H1 (cell line): ENCODE measurements around the gene ERICH6. TPM values are rescaled to one million over a fixed set of nuclear protein-coding genes. Genes with fewer than 3 reads are reported as not detected.

Experiments used
- CTCF ChIA-PET: fragments of 300-600 bp; sonication (Branson Sonifier 250); formaldehyde crosslinking; loops from one replicate; lab custom pipeline; 2021; ENCODE audit not compliant: partially characterized antibody; lab: Charles Lee
- POLR2A ChIA-PET: fragments of 300-600 bp; sonication (Branson Sonifier 250); formaldehyde crosslinking; loops from one replicate; lab custom pipeline; 2021; ENCODE audit warnings: inconsistent platforms; ENCODE audit not compliant: partially characterized antibody; lab: Charles Lee
- DNase-seq, 2 experiments: peaks; one replicate each; pipeline versions ENCODE4 v3.0.0 to v3.0.0-alpha.2; 2010 to 2022; ENCODE audit warnings: low spot score in 2 of 2, low read depth in 1 of 2, mixed read lengths in 1 of 2
- FAIRE-seq: peaks from 2 replicates; lab custom pipeline; 2011; peaks lifted over from hg19 to GRCh38; lab: Jason Lieb, UNC
- H2AFZ ChIP-seq: 2 replicates; pipeline ENCODE4 v1.8.1; 2012; ENCODE audit warnings: low read length, inconsistent platforms
- H2AK5ac ChIP-seq: 2 replicates; pipeline ENCODE4 v1.6.1; 2013; ENCODE audit warnings: low read depth, low read length
- H2BK120ac ChIP-seq: replicated peaks from 2 replicates; pipeline ENCODE3; 2013; ENCODE audit warnings: low read depth, low read length, inconsistent platforms
- H2BK12ac ChIP-seq: 2 replicates; pipeline ENCODE4 v1.6.1; 2013; ENCODE audit warnings: low read depth, low read length
- H2BK15ac ChIP-seq: 2 replicates; pipeline ENCODE4 v1.6.1; 2013; ENCODE audit warnings: low read length
- H2BK20ac ChIP-seq: 2 replicates; pipeline ENCODE4 v1.6.1; 2013; ENCODE audit warnings: low read length
- H2BK5ac ChIP-seq: 2 replicates; pipeline ENCODE4 v1.6.1; 2013; ENCODE audit warnings: low read depth, low read length
- H3K14ac ChIP-seq: 2 replicates; pipeline ENCODE4 v1.6.1; 2013; ENCODE audit warnings: inconsistent platforms; ENCODE audit not compliant: insufficient read length
- H3K18ac ChIP-seq: 2 replicates; pipeline ENCODE4 v1.6.1; 2013; ENCODE audit warnings: low read length; ENCODE audit errors: extremely low read depth
- H3K23ac ChIP-seq: 2 replicates; pipeline ENCODE4 v1.6.1; 2013; ENCODE audit warnings: inconsistent platforms; ENCODE audit not compliant: insufficient read length
- H3K23me2 ChIP-seq: 2 replicates; pipeline ENCODE4 v1.6.1; 2013; ENCODE audit warnings: low read depth, low read length
- H3K27ac ChIP-seq: 2 replicates; pipeline ENCODE4 v1.6.1; 2011; ENCODE audit warnings: low read depth, low read length, inconsistent platforms
- H3K27me3 ChIP-seq, 4 experiments: replicated peaks in 1 of 4; 1 replicate in 1 of 4; 2 replicates in 3 of 4; pipeline versions ENCODE4 v1.6.1 to v1.8.1; 2011 to 2013; ENCODE audit warnings: low read length in 3 of 4, mild to moderate bottlenecking in 3 of 4, inconsistent platforms in 2 of 4, mixed read lengths in 2 of 4, moderate library complexity in 1 of 4; ENCODE audit not compliant: control insufficient read depth in 3 of 4, insufficient read depth in 3 of 4; ENCODE audit errors: extremely low read depth in 1 of 4
- H3K36me3 ChIP-seq, 4 experiments: 2 replicates each; pipeline versions ENCODE4 v1.6.1 to v1.8.1; 2011 to 2013; ENCODE audit warnings: mild to moderate bottlenecking in 4 of 4, low read length in 3 of 4, moderate library complexity in 2 of 4, control low read depth in 1 of 4, inconsistent platforms in 1 of 4; ENCODE audit not compliant: insufficient read depth in 4 of 4, control insufficient read depth in 2 of 4
- H3K4ac ChIP-seq: replicated peaks from 2 replicates; pipeline ENCODE3; 2013; ENCODE audit warnings: low read length, low read depth, mixed read lengths, inconsistent platforms; ENCODE audit not compliant: insufficient read length
- H3K4me1 ChIP-seq, 4 experiments: replicated peaks in 1 of 4; 1 replicate in 1 of 4; 2 replicates in 3 of 4; pipeline versions ENCODE4 v1.6.1 to v1.8.1; 2011 to 2013; ENCODE audit warnings: low read length in 3 of 4, inconsistent platforms in 2 of 4, mixed read lengths in 1 of 4; ENCODE audit not compliant: insufficient read depth in 4 of 4, control insufficient read depth in 3 of 4
- H3K4me2 ChIP-seq, 2 experiments: 2 replicates each; pipeline versions ENCODE4 v1.6.1 to v1.8.1; 2011 to 2013; ENCODE audit warnings: low read depth in 2 of 2, low read length in 2 of 2, control low read depth in 1 of 2, inconsistent platforms in 1 of 2, mild to moderate bottlenecking in 1 of 2; ENCODE audit not compliant: insufficient read depth in 1 of 2
- H3K4me3 ChIP-seq, 4 experiments: fragments of 200-600, 300-600 bp in 1 of 4; sonication (generic), shearing (Covaris generic), sonication (Bioruptor Twin) in 1 of 4; 2 replicates each; pipeline versions ENCODE4 v1.5.1 to v1.8.1; 2011 to 2016; ENCODE audit warnings: low read length in 4 of 4, low read depth in 3 of 4, control low read depth in 2 of 4, inconsistent platforms in 2 of 4, mild to moderate bottlenecking in 2 of 4, mixed read lengths in 1 of 4, moderate library complexity in 1 of 4; ENCODE audit not compliant: insufficient read depth in 2 of 4; ENCODE audit errors: extremely low read depth in 1 of 4
- H3K56ac ChIP-seq: replicated peaks from 2 replicates; pipeline ENCODE3; 2013; ENCODE audit warnings: low read depth, mild to moderate bottlenecking, mixed read lengths, low read length, inconsistent platforms; ENCODE audit not compliant: insufficient read length
- H3K79me1 ChIP-seq: 2 replicates; pipeline ENCODE4 v1.6.1; 2013; ENCODE audit warnings: low read depth, low read length, control low read depth
- H3K79me2 ChIP-seq, 2 experiments: 2 replicates each; pipeline versions ENCODE4 v1.6.1 to v1.8.1; 2012 to 2013; ENCODE audit warnings: low read length in 2 of 2, mild to moderate bottlenecking in 2 of 2, inconsistent platforms in 1 of 2; ENCODE audit not compliant: insufficient read depth in 2 of 2, control insufficient read depth in 1 of 2
- H3K9ac ChIP-seq, 4 experiments: replicated peaks in 1 of 4; 1 replicate in 1 of 4; 2 replicates in 3 of 4; pipeline versions ENCODE4 v1.6.1 to v1.8.1; 2011 to 2013; ENCODE audit warnings: low read depth in 3 of 4, low read length in 3 of 4, control low read depth in 2 of 4, mild to moderate bottlenecking in 2 of 4, moderate library complexity in 2 of 4, inconsistent platforms in 1 of 4; ENCODE audit errors: extremely low read depth in 1 of 4
- H3K9me3 ChIP-seq, 2 experiments: 2 replicates each; pipeline versions ENCODE4 v1.6.1 to v1.8.1; 2012 to 2013; ENCODE audit warnings: mild to moderate bottlenecking in 2 of 2, moderate library complexity in 2 of 2, control low read depth in 1 of 2, inconsistent platforms in 1 of 2, low read depth in 1 of 2, low read length in 1 of 2, mixed read lengths in 1 of 2; ENCODE audit not compliant: insufficient read depth in 2 of 2
- H4K20me1 ChIP-seq, 2 experiments: replicated peaks in 1 of 2; 2 replicates each; pipeline versions ENCODE3 to v1.8.1; 2011 to 2013; ENCODE audit warnings: inconsistent platforms in 2 of 2, low read length in 2 of 2, mild to moderate bottlenecking in 1 of 2; ENCODE audit not compliant: insufficient read depth in 2 of 2, control insufficient read depth in 1 of 2
- H4K5ac ChIP-seq: 2 replicates; pipeline ENCODE4 v1.6.1; 2013; ENCODE audit warnings: low read length, low read depth, mixed read lengths, inconsistent platforms; ENCODE audit not compliant: insufficient read length
- H4K8ac ChIP-seq: 2 replicates; pipeline ENCODE4 v1.8.0; 2013; ENCODE audit warnings: mild to moderate bottlenecking, moderate library complexity, low read length, inconsistent platforms; ENCODE audit not compliant: insufficient read depth; ENCODE audit errors: extremely low read depth
- H4K91ac ChIP-seq: replicated peaks from 2 replicates; pipeline ENCODE3; 2013; ENCODE audit warnings: low read length, mixed read lengths, inconsistent platforms; ENCODE audit not compliant: insufficient read length
- EZH2 ChIP-seq: fragments of 200-600 bp; sonication (generic); IDR thresholded peaks from 2 replicates; pipeline ENCODE4 v1.7.1; 2012; ENCODE audit warnings: low read depth, mild to moderate bottlenecking, moderate library complexity, low read length, inconsistent platforms; ENCODE audit not compliant: severe bottlenecking
- JUN ChIP-seq: IDR thresholded peaks from 2 replicates; pipeline ENCODE4 v1.6.1; 2011; ENCODE audit warnings: low read depth, mild to moderate bottlenecking, improper control_type of control experiment, low read length
- SUZ12 ChIP-seq: fragments of 200-600 bp; sonication (generic); IDR thresholded peaks from 2 replicates; pipeline ENCODE4 v1.6.1; 2012; ENCODE audit warnings: mild to moderate bottlenecking, inconsistent platforms, low read length, moderate library complexity, mixed read lengths
- ZNF274 ChIP-seq: IDR thresholded peaks from 2 replicates; pipeline ENCODE4 v1.7.0; 2012; ENCODE audit warnings: low read length, borderline replicate concordance; ENCODE audit errors: extremely low read depth
- WGBS, 2 experiments: shearing (Covaris generic) in 1 of 2; methylation state at CpG; one replicate each; pipeline versions ENCODE4 v1.1.6 to v1.1.7; 2013 to 2015; ENCODE audit warnings: low lambda C conversion rate in 2 of 2, mixed read lengths in 2 of 2, inconsistent platforms in 1 of 2, low coverage in 1 of 2, missing lambda C conversion rate in 1 of 2; ENCODE audit not compliant: insufficient replicate concordance in 2 of 2, insufficient coverage in 1 of 2, insufficient read length in 1 of 2; ENCODE audit errors: extremely low coverage in 1 of 2, missing lambda C conversion rate in 1 of 2; 5-methylcytosine and 5-hydroxymethylcytosine counted together
- polyA plus RNA-seq, 7 experiments: library from polyadenylated mRNA; depleted of rRNA in 3 of 7; stranded (reverse) in 5 of 7; unstranded in 2 of 7; fragments of >200 nt in 5 of 7; fragments of 200-250 nt in 2 of 7; gene quantifications; 1 replicate in 5 of 7; 2 replicates in 1 of 7; 4 replicates in 1 of 7; pipeline versions ENCODE4 v1.2.1 to v1.2.3, GENCODE V29; 2011 to 2013; ENCODE audit warnings: missing spikeins in 2 of 7, mixed read lengths in 2 of 7
- total RNA-seq: library from RNA; stranded (reverse); fragmentation: NEBNext Ultra II Directional; extraction: Animal tissue kit (Norgen Biotek cat#: 25700); gene quantifications from 2 replicates; pipeline ENCODE4 v1.2.1, GENCODE V29; 2021

Gene ERICH6
- total and polyA plus RNA-seq, 2 of the 8 experiments (the other 6 are each of a cell fraction or from before 2014, with no cell fraction given), result not detected

- Histone ChIP-seq H3K9ac (no peak overlapping the region), H3K4me1 (peaks cover 0 to 4% (median 0%) of the 10 kb centered on the region in 4 experiments; a peak in 1 of 7 replicates), H3K23me2 (no peaks in the 10 kb centered on the region), H3K79me2 (no peaks in the 10 kb centered on the region), H4K91ac (no peak overlapping the region), H3K79me1 (no peaks in the 10 kb centered on the region), H3K27me3 (no peaks in the 10 kb centered on the region), H2BK20ac (no peak overlapping the region), H2BK12ac (no peak overlapping the region), H2AFZ (no peak overlapping the region), H3K56ac (no peak overlapping the region), H2BK5ac (no peak overlapping the region), H4K8ac (no peak overlapping the region), H3K14ac (no peak overlapping the region), H2BK120ac (no peak overlapping the region), H3K18ac (no peak overlapping the region), H3K36me3 (no peaks in the 10 kb centered on the region), H3K9me3 (no peaks in the 10 kb centered on the region), H4K5ac (no peak overlapping the region), H2BK15ac (no peak overlapping the region), H3K4ac (no peak overlapping the region), H3K27ac (no peak overlapping the region), H3K23ac (no peak overlapping the region), H2AK5ac (no peak overlapping the region), H4K20me1 (no peaks in the 10 kb centered on the region), H3K4me2 (no peak overlapping the region), H3K4me3 (no peak overlapping the region)
- WGBS, 2 experiments, result 91% methylated on average over 4 of the region's 4 CpGs; no CpG with 5 or more reads in 1 of the 2 experiments
- DNase-seq (no peak), FAIRE-seq (no peak)
- ChIA-PET CTCF (no interaction called here), POLR2A (no interaction called here)
- TF ChIP-seq ZNF274 (no peak), SUZ12 (no peak), JUN (no peak), EZH2 (no peak)
Measured at GRCh38 chr3:150653110-150653561, 50.6 kb downstream of the ERICH6 start.
